PC-3 (cell line): ENCODE results near the gene MBLAC1.

Experiments
- EZH2 ChIP-seq: fragments of 300-600 bp; sonication (generic); IDR thresholded peaks from one replicate; pipeline ENCODE4 v1.6.1; 2017; ENCODE audit warnings: antibody characterized with exemption, mild to moderate bottlenecking, low read length; ENCODE audit not compliant: unreplicated experiment
- TF ChIP-seq, protein P1 (sequence below): fragments of 300-600 bp; sonication (generic); conservative IDR thresholded peaks from 2 replicates; pipeline ENCODE4 v1.5.1; 2017; ENCODE audit warnings: antibody characterized with exemption, low read depth, mild to moderate bottlenecking, low read length

DNA sequence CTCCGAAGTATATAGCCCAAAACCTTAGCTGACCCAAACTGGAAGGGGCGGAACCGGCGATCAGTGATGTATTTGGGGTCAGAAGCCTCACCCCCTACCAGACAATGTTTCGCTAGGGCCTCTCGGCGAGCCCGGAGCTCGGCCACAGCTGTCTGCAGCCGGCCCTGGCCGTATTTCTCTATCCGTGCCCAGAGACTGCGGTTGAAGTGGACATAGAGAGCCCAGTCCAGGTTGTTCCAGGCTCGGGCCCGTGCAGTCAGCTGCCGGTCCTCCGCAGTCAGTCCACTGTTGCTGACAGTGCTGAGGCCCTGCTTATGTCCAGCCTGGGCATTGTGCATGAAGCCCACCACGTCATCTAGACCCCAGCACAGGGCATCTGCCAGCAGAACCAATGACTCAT lies 33.3 kb downstream of the MBLAC1 start:
- TF ChIP-seq EZH2 = no peak
- TF ChIP-seq, protein P1, sequence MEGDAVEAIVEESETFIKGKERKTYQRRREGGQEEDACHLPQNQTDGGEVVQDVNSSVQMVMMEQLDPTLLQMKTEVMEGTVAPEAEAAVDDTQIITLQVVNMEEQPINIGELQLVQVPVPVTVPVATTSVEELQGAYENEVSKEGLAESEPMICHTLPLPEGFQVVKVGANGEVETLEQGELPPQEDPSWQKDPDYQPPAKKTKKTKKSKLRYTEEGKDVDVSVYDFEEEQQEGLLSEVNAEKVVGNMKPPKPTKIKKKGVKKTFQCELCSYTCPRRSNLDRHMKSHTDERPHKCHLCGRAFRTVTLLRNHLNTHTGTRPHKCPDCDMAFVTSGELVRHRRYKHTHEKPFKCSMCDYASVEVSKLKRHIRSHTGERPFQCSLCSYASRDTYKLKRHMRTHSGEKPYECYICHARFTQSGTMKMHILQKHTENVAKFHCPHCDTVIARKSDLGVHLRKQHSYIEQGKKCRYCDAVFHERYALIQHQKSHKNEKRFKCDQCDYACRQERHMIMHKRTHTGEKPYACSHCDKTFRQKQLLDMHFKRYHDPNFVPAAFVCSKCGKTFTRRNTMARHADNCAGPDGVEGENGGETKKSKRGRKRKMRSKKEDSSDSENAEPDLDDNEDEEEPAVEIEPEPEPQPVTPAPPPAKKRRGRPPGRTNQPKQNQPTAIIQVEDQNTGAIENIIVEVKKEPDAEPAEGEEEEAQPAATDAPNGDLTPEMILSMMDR = no peak
